ENCODE results near the gene HSP90B1.
A peak's percentile ranks its signal among the peaks of the same experiment; 100 is the strongest.

The HSP90B1 gene

DNA sequence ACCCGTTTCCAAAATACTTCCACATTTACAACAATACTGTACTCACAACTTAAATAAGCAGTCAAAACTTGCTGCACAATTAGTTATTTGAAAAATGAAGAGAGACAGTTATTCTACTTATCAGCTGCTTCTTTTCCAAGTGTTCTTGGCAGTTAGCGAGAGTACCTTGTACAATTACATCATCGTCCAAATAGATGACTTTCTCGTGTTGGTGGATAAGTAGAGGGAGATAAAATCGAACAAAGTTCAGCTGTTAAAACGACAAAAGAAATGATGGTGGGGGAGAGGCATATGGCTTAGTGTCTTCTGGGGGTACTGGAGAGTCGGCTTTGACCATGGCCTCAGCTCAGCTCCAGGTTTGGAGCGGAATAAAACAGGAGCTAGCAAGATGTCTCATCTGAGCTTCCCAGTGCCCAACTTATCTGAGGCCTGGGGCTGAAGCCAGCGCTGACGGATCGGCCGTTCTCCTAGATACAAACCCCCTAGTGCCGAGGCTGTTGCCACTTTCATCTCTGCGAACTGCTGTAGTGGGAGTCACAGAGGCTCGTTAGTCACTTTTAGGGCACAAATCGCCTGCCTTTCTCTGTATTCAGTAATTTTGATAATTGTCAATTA, 67.2 kb downstream of the HSP90B1 start:
- ChIA-PET POLR2A (interaction anchor here (1.4 to 1.5 kb wide), 2 partner anchors 11 to 67 kb away, joined by 3 read pairs; partner anchors contain the start of gene HCFC2), CTCF (interaction anchor here (0.7 kb wide), 2 partner anchors 332 to 364 kb away, joined by 3 to 8 read pairs; no protein-coding TSS in a partner anchor)
- TF ChIP-seq, protein P1, sequence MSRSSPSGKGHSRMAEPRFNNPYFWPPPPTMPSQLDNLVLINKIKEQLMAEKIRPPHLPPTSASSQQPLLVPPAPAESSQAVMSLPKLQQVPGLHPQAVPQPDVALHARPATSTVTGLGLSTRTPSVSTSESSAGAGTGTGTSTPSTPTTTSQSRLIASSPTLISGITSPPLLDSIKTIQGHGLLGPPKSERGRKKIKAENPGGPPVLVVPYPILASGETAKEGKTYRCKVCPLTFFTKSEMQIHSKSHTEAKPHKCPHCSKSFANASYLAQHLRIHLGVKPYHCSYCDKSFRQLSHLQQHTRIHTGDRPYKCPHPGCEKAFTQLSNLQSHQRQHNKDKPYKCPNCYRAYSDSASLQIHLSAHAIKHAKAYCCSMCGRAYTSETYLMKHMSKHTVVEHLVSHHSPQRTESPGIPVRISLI (tag by site-specific recombination; IDR thresholded peaks at IDR 0.05) = no peak
- TF ChIP-seq ZNF292 (tag by site-specific recombination; IDR thresholded peaks at IDR 0.05; ENCODE audit: borderline replicate concordance, low read depth) (no peak), ZSCAN23 (tag by site-specific recombination; IDR thresholded peaks at IDR 0.05) (no peak), ZNF514 (tag by site-specific recombination; IDR thresholded peaks at IDR 0.05) (no peak), ZSCAN4 (tag by site-specific recombination; IDR thresholded peaks at IDR 0.05) (0 out of 2 replicates have a peak, but pooled peaks have one; percentile 18), ZNF777 (tag by site-specific recombination; IDR thresholded peaks at IDR 0.05; ENCODE audit: borderline replicate concordance) (no peak), ZBTB44 (tag by site-specific recombination; IDR thresholded peaks at IDR 0.05) (no peak), ZNF140 (tag by site-specific recombination; IDR thresholded peaks at IDR 0.05) (0 out of 2 replicates have a peak, but pooled peaks have one; percentile 6), ATF2 (tag by site-specific recombination; IDR thresholded peaks at IDR 0.05; ENCODE audit: low read depth) (peak; percentile 62; the same call in 1 of the 2 replicates), OSR2 (tag by site-specific recombination; IDR thresholded peaks at IDR 0.05) (no peak), ZNF426 (tag by site-specific recombination; IDR thresholded peaks at IDR 0.05) (no peak), KLF1 (tag by site-specific recombination; IDR thresholded peaks at IDR 0.05) (no peak), MZF1 (tag by site-specific recombination; IDR thresholded peaks at IDR 0.05; ENCODE audit: borderline replicate concordance) (no peak), ZNF398 (tag by site-specific recombination; IDR thresholded peaks at IDR 0.05) (no peak)
- TF ChIP-seq, protein P2, sequence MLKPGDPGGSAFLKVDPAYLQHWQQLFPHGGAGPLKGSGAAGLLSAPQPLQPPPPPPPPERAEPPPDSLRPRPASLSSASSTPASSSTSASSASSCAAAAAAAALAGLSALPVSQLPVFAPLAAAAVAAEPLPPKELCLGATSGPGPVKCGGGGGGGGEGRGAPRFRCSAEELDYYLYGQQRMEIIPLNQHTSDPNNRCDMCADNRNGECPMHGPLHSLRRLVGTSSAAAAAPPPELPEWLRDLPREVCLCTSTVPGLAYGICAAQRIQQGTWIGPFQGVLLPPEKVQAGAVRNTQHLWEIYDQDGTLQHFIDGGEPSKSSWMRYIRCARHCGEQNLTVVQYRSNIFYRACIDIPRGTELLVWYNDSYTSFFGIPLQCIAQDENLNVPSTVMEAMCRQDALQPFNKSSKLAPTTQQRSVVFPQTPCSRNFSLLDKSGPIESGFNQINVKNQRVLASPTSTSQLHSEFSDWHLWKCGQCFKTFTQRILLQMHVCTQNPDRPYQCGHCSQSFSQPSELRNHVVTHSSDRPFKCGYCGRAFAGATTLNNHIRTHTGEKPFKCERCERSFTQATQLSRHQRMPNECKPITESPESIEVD (tag by site-specific recombination; IDR thresholded peaks at IDR 0.05) = no peak

More for the DNA sequence above, 67.2 kb downstream of the HSP90B1 start:
- Histone ChIP-seq H3K4me3 (ENCODE audit: low read depth, low read length) (no peak overlapping the region), H3K27ac (ENCODE audit: extremely low read depth, low read depth, low read length) (no peak overlapping the region), H3K4me1 (ENCODE audit: control insufficient read depth, insufficient read depth, low read length) (no peaks in the 10 kb centered on the region), H3K36me3 (ENCODE audit: control insufficient read depth in 2 of 2, insufficient read depth in 1 of 2, low read length in 2 of 2) (no peaks in the 10 kb centered on the region), H3K9me3 (ENCODE audit: control insufficient read depth, insufficient read depth, low read depth, low read length) (no peaks in the 10 kb centered on the region)
